ENCODE measurements around the gene MED25.

DNA sequence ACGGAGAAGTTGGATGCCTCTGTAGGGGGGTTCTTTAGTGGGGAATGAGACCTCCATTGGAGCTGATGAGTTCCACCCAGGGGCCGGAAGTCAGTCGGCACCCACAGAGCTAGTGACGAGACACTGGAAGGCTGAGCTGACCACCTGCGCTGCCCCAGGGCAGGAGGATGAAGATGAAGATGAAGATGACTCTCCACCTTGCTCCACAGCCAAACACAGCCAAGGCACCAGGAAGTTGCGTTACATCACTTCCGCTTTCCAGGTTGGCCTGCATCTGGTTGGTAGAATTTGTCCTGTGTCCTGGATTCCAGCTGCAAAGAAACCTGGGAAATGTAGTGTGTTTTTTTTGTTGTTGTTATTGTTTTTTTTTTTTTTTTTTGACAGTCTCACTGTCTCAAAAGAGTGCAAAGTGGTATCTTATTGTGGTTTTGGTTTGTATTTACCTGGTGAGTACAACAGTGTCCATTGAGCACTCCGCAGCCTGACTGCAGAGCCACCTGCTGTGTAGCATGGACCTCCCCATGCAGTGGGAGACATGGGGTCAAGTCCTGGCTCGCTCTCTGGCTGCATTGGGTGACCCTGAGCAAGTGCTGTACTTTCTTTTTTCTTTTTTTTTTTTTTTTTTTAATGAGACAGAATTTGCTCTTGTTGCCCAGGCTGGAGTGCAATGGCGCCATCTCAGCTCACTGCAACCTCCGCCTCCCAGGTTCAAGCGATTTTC, 61.3 kb downstream of the MED25 start:
- TF ChIP-seq, protein P1, sequence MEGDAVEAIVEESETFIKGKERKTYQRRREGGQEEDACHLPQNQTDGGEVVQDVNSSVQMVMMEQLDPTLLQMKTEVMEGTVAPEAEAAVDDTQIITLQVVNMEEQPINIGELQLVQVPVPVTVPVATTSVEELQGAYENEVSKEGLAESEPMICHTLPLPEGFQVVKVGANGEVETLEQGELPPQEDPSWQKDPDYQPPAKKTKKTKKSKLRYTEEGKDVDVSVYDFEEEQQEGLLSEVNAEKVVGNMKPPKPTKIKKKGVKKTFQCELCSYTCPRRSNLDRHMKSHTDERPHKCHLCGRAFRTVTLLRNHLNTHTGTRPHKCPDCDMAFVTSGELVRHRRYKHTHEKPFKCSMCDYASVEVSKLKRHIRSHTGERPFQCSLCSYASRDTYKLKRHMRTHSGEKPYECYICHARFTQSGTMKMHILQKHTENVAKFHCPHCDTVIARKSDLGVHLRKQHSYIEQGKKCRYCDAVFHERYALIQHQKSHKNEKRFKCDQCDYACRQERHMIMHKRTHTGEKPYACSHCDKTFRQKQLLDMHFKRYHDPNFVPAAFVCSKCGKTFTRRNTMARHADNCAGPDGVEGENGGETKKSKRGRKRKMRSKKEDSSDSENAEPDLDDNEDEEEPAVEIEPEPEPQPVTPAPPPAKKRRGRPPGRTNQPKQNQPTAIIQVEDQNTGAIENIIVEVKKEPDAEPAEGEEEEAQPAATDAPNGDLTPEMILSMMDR (IDR thresholded peaks at IDR 0.05): no peak
- TF ChIP-seq POLR2A (IDR thresholded peaks at IDR 0.05): no peak
